ENCODE measurements around the gene MBD3L2B. TPM values are rescaled to one million over a fixed set of nuclear protein-coding genes. Genes with fewer than 3 reads are reported as not detected.

Gene MBD3L2B
- total RNA-seq, 1 donor from 2014 or later = not detected

DNA sequence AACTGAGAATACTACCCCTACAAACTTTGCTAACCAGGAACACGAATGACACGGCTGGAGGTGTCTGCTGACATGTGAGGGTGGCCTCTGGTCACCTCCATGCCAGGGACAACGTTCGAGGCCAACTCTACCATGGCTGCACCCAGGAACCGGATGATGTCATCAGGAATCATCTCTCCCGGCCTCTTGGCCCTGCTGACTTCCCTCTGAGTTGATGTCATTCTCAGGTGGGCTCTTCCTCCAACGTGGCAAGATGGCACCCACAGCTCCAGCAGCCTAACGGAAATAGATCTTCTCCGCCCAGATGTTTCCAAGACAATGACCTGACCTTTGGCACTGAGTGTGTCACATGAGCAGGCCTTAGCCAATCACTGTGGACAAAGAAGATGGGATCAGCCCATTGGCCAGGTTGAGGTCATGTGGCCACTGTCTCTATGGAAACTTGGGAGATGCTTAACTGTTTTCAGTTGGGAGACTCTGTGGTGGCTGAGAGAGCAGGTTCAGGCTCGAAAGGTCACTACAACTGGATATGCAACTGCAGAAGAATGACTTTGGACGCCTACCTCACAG lies 15.0 kb downstream of the MBD3L2B start:
- no peak for TF ChIP-seq CTCF (conservative IDR thresholded peaks at IDR 0.05)
- no peak overlapping the region for H3K4me3 Mint-ChIP-seq
- no peak for DNase-seq (ENCODE audit: low read depth, low spot score)
- H3K4me1 Mint-ChIP-seq = no peaks in the 10 kb centered on the region
- peaks cover 12% of the 10 kb centered on the region for H3K27me3 Mint-ChIP-seq (ENCODE audit: low read depth)
- no peak overlapping the region for H3K27ac Mint-ChIP-seq (ENCODE audit: unreplicated experiment)
- H3K9me3 Mint-ChIP-seq = peaks cover 6% of the 10 kb centered on the region
- H3K36me3 Mint-ChIP-seq (ENCODE audit: low read depth) = no peaks in the 10 kb centered on the region

DNA sequence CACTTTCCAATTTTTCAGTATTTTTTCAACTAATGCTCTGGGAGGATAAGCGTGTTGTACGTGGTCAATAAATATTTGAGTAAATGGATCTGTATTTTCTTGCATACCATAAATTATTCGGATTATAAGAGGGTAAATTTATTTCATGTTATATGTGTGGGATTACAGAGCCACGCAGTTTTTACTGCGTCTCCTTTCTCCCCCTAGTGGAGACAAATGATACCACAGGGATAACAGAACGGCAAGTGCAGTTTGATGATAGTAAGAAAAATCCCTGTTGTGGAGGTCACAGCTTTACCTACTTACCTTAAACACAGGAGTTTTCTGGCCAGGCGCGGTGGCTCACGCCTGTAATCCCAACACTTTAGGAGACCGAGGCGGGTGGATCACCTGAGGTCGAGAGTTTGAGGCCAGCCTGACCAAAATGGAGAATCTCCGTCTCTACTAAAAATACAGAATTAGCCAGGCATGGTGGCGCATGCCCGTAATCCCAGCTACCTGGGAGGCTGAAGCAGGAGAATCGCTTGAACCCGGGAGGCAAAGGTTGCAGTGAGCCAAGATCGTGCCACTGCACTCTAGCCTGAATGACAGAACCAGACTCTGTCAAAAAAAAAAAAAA lies 16.8 kb downstream of the MBD3L2B start:
- DNase-seq (ENCODE audit: low read depth, low spot score) = peak; percentile 10
- Mint-ChIP-seq H3K9me3 (peaks cover 4% of the 10 kb centered on the region), H3K27ac (ENCODE audit: unreplicated experiment) (no peak overlapping the region), H3K4me1 (no peaks in the 10 kb centered on the region), H3K4me3 (no peak overlapping the region), H3K27me3 (ENCODE audit: low read depth) (peaks cover 27% of the 10 kb centered on the region), H3K36me3 (ENCODE audit: low read depth) (no peaks in the 10 kb centered on the region)
- TF ChIP-seq CTCF (conservative IDR thresholded peaks at IDR 0.05) = peak; percentile 83

DNA sequence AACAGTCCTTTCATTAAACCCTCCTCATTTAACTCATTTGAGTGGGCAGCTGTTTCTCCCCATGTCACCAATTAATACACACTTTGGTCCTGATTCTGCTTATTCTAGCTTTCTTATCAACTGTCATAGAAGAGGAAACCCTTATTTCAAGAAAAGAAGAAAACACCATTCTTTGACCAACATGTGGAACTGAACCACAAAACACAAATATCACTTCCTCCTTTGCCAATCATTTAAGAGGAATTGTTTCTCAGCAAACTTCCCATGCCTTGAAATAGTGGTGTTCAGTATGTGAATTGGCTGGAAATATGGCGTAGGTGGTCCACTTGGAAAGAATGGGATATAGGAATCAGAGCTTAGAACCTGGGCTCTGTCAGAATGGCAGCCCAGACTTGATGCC lies 20.4 kb downstream of the MBD3L2B start:
- peaks cover 4% of the 10 kb centered on the region for H3K9me3 Mint-ChIP-seq
- no peaks in the 10 kb centered on the region for H3K36me3 Mint-ChIP-seq (ENCODE audit: low read depth)

DNA sequence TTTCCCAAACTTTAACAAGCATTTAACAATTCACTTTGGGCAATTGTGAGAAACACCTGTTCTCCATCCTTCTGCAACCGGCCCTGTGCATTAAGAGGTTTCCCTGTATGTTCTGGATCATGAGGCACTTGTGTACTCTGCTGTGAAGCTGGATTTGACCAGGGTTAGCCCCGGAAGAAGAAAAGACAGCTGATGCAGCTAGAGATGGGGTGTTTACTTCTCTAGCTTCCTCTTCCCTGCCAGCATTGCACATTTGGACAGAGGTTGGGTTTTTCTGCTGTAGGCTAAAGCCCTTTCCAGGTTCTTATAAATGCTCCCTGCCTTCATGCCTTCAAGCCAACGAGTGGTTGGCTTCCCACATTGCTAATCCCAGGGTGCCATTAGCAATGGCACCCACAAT lies 20.9 kb downstream of the MBD3L2B start:
- Mint-ChIP-seq H3K4me3 (no peak overlapping the region), H3K27ac (ENCODE audit: unreplicated experiment) (no peak overlapping the region), H3K9me3 (peaks cover 6% of the 10 kb centered on the region), H3K36me3 (ENCODE audit: low read depth) (peaks cover 2% of the 10 kb centered on the region), H3K4me1 (no peaks in the 10 kb centered on the region), H3K27me3 (ENCODE audit: low read depth) (peaks cover 38% of the 10 kb centered on the region)
- no peak for DNase-seq (ENCODE audit: low read depth, low spot score)
- no peak for TF ChIP-seq CTCF (conservative IDR thresholded peaks at IDR 0.05)

More for the DNA sequence above, 20.4 kb downstream of the MBD3L2B start:
- DNase-seq (ENCODE audit: low read depth, low spot score) = no peak
- no peak for TF ChIP-seq CTCF (conservative IDR thresholded peaks at IDR 0.05)
- Mint-ChIP-seq H3K27me3 (ENCODE audit: low read depth) (peaks cover 36% of the 10 kb centered on the region), H3K27ac (ENCODE audit: unreplicated experiment) (no peak overlapping the region), H3K4me3 (no peak overlapping the region), H3K4me1 (no peaks in the 10 kb centered on the region)

DNA sequence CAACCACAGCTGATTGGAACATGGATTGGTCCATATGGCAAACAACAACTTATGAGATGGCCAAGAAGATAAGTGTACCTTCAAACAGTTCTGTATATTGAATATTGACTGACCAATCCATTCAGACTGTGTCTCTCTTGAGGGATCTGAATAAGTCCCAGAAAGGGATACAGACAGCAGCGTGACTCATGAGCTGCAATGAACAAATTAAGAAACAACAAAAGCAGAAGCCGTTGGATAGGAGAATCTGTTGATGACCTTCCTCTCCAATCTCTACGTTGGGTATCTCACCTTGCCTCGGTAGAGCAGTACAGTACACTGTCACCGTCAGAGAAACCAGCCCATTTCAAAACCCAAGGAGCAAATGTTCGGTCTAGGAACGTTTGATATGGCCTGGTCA lies 21.3 kb downstream of the MBD3L2B start:
- DNase-seq (ENCODE audit: low read depth, low spot score) = no peak
- H3K36me3 Mint-ChIP-seq (ENCODE audit: low read depth) = peaks cover 6% of the 10 kb centered on the region
- peaks cover 39% of the 10 kb centered on the region for H3K27me3 Mint-ChIP-seq (ENCODE audit: low read depth)
- no peaks in the 10 kb centered on the region for H3K4me1 Mint-ChIP-seq
- H3K4me3 Mint-ChIP-seq = no peak overlapping the region
- peaks cover 10% of the 10 kb centered on the region for H3K9me3 Mint-ChIP-seq
- H3K27ac Mint-ChIP-seq (ENCODE audit: unreplicated experiment) = no peak overlapping the region
- no peak for TF ChIP-seq CTCF (conservative IDR thresholded peaks at IDR 0.05)
